ENCODE measurements around the gene ARID3B.

- TF ChIP-seq HDGF (IDR thresholded peaks at IDR 0.05; ENCODE audit: borderline replicate concordance), result no peak
- no peak for TF ChIP-seq FOXM1 (IDR thresholded peaks at IDR 0.05; ENCODE audit: borderline replicate concordance)
- no peak for TF ChIP-seq SP1 (IDR thresholded peaks at IDR 0.05)
- no peak for TF ChIP-seq FOXA1 (IDR thresholded peaks at IDR 0.05)
- TF ChIP-seq ELF4 (IDR thresholded peaks at IDR 0.05), result no peak
- no peak for TF ChIP-seq CTBP1 (IDR thresholded peaks at IDR 0.05; ENCODE audit: borderline replicate concordance)
- TF ChIP-seq PKNOX1 (IDR thresholded peaks at IDR 0.05), result no peak
- TF ChIP-seq ZNF384 (IDR thresholded peaks at IDR 0.05), result no peak
- no peak for TF ChIP-seq BHLHE40 (IDR thresholded peaks at IDR 0.05; ENCODE audit: borderline replicate concordance)
Observed at GRCh38 chr15:74552773-74553441, 11.9 kb downstream of the ARID3B start.
